Measurements from ENCODE around the gene NHS.

Gene NHS

GRCh38 chrX:17773221-17773876 is 398.3 kb downstream of the NHS start:
- no peaks in the 10 kb centered on the region for H3K27me3 Mint-ChIP-seq
- H3K27ac Mint-ChIP-seq, result no peak overlapping the region
- H3K4me1 Mint-ChIP-seq (ENCODE audit: low read depth), result peaks cover 16% of the 10 kb centered on the region
- no peak overlapping the region for H3K4me3 Mint-ChIP-seq
- H3K9me3 Mint-ChIP-seq, result no peaks in the 10 kb centered on the region
- intact Hi-C loops (cut with micrococcal nuclease), result no loop called here
- H3K36me3 Mint-ChIP-seq (ENCODE audit: low read depth), result no peaks in the 10 kb centered on the region

DNA sequence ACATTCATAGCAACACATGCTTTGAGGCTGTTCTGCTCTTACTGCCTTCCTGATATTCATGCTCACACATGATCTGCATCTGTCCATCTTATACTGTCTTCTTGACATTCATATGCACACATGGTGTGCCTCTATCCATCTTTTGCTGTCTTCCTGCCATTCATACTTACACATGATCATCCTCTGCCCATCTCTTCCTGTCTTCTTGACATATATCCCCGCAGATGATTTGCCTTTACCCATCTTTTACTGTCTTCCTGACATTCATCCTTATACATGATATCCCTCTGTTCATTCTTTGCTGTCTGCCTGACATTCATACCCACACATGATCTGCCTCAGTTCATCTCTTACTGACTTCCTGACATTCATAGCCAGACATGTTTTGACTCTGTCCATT is 399.1 kb downstream of the NHS start:
- intact Hi-C loops (cut with micrococcal nuclease), result no loop called here
- Mint-ChIP-seq H3K4me1 (ENCODE audit: low read depth) (peaks cover 23% of the 10 kb centered on the region), H3K36me3 (ENCODE audit: low read depth) (no peaks in the 10 kb centered on the region), H3K27ac (no peak overlapping the region), H3K27me3 (no peaks in the 10 kb centered on the region), H3K9me3 (no peaks in the 10 kb centered on the region), H3K4me3 (no peak overlapping the region)

DNA sequence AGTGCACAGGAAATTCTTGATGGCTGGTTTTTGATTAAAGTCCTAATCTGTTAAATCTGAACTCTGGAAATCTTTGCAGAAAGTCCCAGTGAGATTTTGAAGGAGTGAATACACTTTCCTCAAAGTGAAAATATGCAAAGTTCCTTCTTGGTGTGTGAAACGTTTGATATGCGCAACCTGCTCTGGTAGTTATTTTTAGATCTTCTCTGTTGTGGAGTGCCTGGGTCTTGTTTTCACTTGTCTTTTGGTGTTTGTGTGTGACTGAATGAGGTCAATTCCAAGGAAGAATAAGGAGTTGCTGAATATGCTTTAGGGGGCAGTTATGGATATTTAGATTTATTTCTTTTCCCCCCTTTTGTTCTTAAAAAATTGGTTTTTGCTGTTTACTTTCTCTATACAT is 404.0 kb downstream of the NHS start:
- intact Hi-C loops (cut with micrococcal nuclease), result no loop called here
- no peaks in the 10 kb centered on the region for H3K27me3 Mint-ChIP-seq
- no peaks in the 10 kb centered on the region for H3K36me3 Mint-ChIP-seq (ENCODE audit: low read depth)
- H3K9me3 Mint-ChIP-seq, result no peaks in the 10 kb centered on the region
- no peak overlapping the region for H3K27ac Mint-ChIP-seq
- H3K4me3 Mint-ChIP-seq, result no peak overlapping the region
- H3K4me1 Mint-ChIP-seq (ENCODE audit: low read depth), result peaks cover 25% of the 10 kb centered on the region

- no peaks in the 10 kb centered on the region for H3K36me3 Mint-ChIP-seq (ENCODE audit: low read depth)
Measured at GRCh38 chrX:17779434-17779833, 404.4 kb downstream of the NHS start.

More at GRCh38 chrX:17779434-17779833, 404.4 kb downstream of the NHS start:
- H3K27ac Mint-ChIP-seq, result no peak overlapping the region
- no peaks in the 10 kb centered on the region for H3K27me3 Mint-ChIP-seq
- no peaks in the 10 kb centered on the region for H3K9me3 Mint-ChIP-seq
- peaks cover 25% of the 10 kb centered on the region for H3K4me1 Mint-ChIP-seq (ENCODE audit: low read depth)
- intact Hi-C loops (cut with micrococcal nuclease), result no loop called here
- no peak overlapping the region for H3K4me3 Mint-ChIP-seq

Measured in dendritic cell treated with granulocyte-macrophage colony-stimulating factor and Interleukin-4, amounts not matched to agents 40 ng/mL and 50 ng/mL, for 4 days (primary cell).